GM12865 (cell line): ENCODE results near the gene TTLL11.

Experiments used
- DNase-seq: peaks from one replicate; pipeline ENCODE4 v3.0.0; 2010; ENCODE audit warnings: low read depth
- H3K4me3 ChIP-seq: 2 replicates; pipeline ENCODE4 v1.5.1; 2011; ENCODE audit warnings: mild to moderate bottlenecking, low read depth, low read length, control low read depth
- CTCF ChIP-seq: IDR thresholded peaks from 2 replicates; pipeline ENCODE4 v1.5.1; 2011; ENCODE audit warnings: low read length, control low read depth, low read depth, inconsistent platforms; ENCODE audit not compliant: insufficient read depth; ENCODE audit errors: missing control alignments

The TTLL11 gene

DNA sequence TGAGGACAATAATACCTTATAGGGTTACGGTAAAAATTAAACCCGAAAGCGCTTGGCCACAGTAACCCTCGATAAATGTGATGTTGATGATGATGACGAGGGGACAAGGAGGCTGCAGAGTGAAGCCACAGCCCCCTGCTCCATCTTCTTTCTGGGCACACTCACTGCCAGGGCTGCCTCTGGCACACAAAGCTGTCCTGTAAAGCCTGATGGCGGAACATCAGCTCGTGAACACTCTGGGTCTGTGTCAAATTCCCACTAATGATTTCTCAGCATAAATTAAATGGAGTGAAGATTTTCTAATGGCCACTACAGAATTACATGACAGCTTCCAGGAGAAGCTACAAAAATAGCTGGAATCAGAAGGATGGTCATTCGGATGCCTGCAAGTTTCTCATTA lies 142.2 kb downstream of the TTLL11 start:
- no peak for DNase-seq
- no peak for TF ChIP-seq CTCF
- no peak overlapping the region for H3K4me3 ChIP-seq

DNA sequence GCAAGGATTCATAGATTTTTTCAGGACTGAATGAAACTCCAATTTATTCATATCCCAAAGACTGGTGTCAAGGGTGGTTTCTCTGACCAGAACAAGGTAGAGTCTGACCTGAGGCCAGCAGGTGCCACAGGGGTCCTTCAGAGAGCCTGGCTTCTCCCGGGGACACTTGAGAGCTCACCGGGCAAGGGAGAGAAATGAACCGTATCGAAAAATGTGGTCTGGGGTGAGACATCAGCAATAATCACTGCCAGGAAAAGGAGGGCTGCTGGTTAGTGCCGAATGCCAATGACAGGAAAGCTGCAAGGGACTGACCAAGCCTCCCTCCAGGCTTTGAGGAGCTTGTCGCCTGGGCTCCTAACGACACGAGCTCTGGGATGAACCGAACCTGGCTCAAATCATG lies 142.7 kb downstream of the TTLL11 start:
- TF ChIP-seq CTCF: no peak
- no peak overlapping the region for H3K4me3 ChIP-seq
- DNase-seq: no peak

- no peak overlapping the region for H3K4me3 ChIP-seq
- no peak for TF ChIP-seq CTCF
- no peak for DNase-seq
These were observed 143.3 kb downstream of the TTLL11 start for GRCh38 chr9:121949766-121950165.

GRCh38 chr9:121949364-121949763 lies 143.7 kb downstream of the TTLL11 start:
- H3K4me3 ChIP-seq: no peak overlapping the region
- TF ChIP-seq CTCF: no peak
- DNase-seq: no peak

GRCh38 chr9:121947775-121948174 lies 145.3 kb downstream of the TTLL11 start:
- no peak for DNase-seq

GRCh38 chr9:121946465-121946864 lies 146.6 kb downstream of the TTLL11 start:
- DNase-seq: no peak
- H3K4me3 ChIP-seq: no peak overlapping the region
- no peak for TF ChIP-seq CTCF

More at GRCh38 chr9:121947775-121948174, 145.3 kb downstream of the TTLL11 start:
- no peak for TF ChIP-seq CTCF
- no peak overlapping the region for H3K4me3 ChIP-seq

GRCh38 chr9:121945849-121946248 lies 147.3 kb downstream of the TTLL11 start:
- no peak overlapping the region for H3K4me3 ChIP-seq
- TF ChIP-seq CTCF: no peak

More at GRCh38 chr9:121945849-121946248, 147.3 kb downstream of the TTLL11 start:
- DNase-seq: no peak
